CD4-positive, CD25-positive, alpha-beta regulatory T cell (primary cell): ENCODE results near the gene SRGAP1. TPM values are rescaled to one million over a fixed set of nuclear protein-coding genes. Genes with fewer than 3 reads are reported as not detected.

Experiments
- ATAC-seq, 2 donors: fragments of 150-1000 bp; cut with Tn5 transposase; one replicate each; pipeline ENCODE4 v1.10.0; 2021; ENCODE audit warnings: low read depth in 2 of 2, moderate number of reproducible peaks in 2 of 2, moderate library complexity in 1 of 2
- DNase-seq, 3 donors: peaks; one replicate each; pipeline versions ENCODE4 v3.0.0 to v3.0.0-alpha.2; 2012 to 2022; ENCODE audit warnings: mixed read lengths in 1 of 3
- H3K27ac ChIP-seq: one replicate; pipeline ENCODE4 v1.7.0; 2013; ENCODE audit warnings: mild to moderate bottlenecking, low read length; ENCODE audit not compliant: insufficient read depth, poor library complexity, severe bottlenecking
- H3K27me3 ChIP-seq: one replicate; pipeline ENCODE4 v1.7.0; 2013; ENCODE audit warnings: low read length; ENCODE audit not compliant: control insufficient read depth, insufficient read depth
- H3K36me3 ChIP-seq: one replicate; pipeline ENCODE4 v1.7.0; 2013; ENCODE audit warnings: mild to moderate bottlenecking, low read length, moderate library complexity; ENCODE audit not compliant: control insufficient read depth, insufficient read depth
- H3K4me1 ChIP-seq: 2 replicates; pipeline ENCODE4 v1.7.0; 2013; ENCODE audit warnings: mild to moderate bottlenecking, low read length; ENCODE audit not compliant: insufficient read depth, control insufficient read depth, poor library complexity, severe bottlenecking
- H3K4me3 ChIP-seq: one replicate; pipeline ENCODE4 v1.7.0; 2013; ENCODE audit warnings: low read depth, mild to moderate bottlenecking, low read length, moderate library complexity
- H3K9me3 ChIP-seq, 2 experiments: 1 replicate in 1 of 2; 2 replicates in 1 of 2; pipeline ENCODE4 v1.7.0; 2013; ENCODE audit warnings: low read length in 2 of 2, mild to moderate bottlenecking in 1 of 2, moderate library complexity in 1 of 2; ENCODE audit not compliant: control insufficient read depth in 2 of 2
- H3K27ac Mint-ChIP-seq, 3 donors: one replicate each; pipeline ENCODE4 v1.8.0; 2020 to 2022; ENCODE audit warnings: mild to moderate bottlenecking in 3 of 3, mixed read lengths in 3 of 3, moderate library complexity in 2 of 3
- H3K27me3 Mint-ChIP-seq: one replicate; pipeline ENCODE4 v1.8.0; 2022; ENCODE audit warnings: mild to moderate bottlenecking, mixed read lengths
- H3K36me3 Mint-ChIP-seq: one replicate; pipeline ENCODE4 v1.8.0; 2020; ENCODE audit warnings: mixed read lengths
- H3K4me1 Mint-ChIP-seq, 4 donors: one replicate each; pipeline ENCODE4 v1.8.0; 2020 to 2022; ENCODE audit warnings: mixed read lengths in 4 of 4, mild to moderate bottlenecking in 1 of 4
- H3K4me3 Mint-ChIP-seq, 4 donors: one replicate each; pipeline ENCODE4 v1.8.0; 2020 to 2022; ENCODE audit warnings: mild to moderate bottlenecking in 4 of 4, mixed read lengths in 4 of 4, moderate library complexity in 3 of 4
- H3K9me3 Mint-ChIP-seq, 7 donors: one replicate each; pipeline ENCODE4 v1.8.0; 2020 to 2022; ENCODE audit warnings: mixed read lengths in 7 of 7, mild to moderate bottlenecking in 3 of 7, moderate library complexity in 2 of 7
- polyA plus RNA-seq, 4 donors: library from polyadenylated mRNA; unstranded; fragments of 300-500 nt; fragmentation: Illumina TruSeq; gene quantifications; one replicate each; pipeline ENCODE4 v1.2.3, GENCODE V29; 2021
- total RNA-seq: library from RNA; stranded (reverse); gene quantifications from one replicate; pipeline ENCODE4 v1.2.3, GENCODE V29; 2022

Gene SRGAP1
- not detected for total RNA-seq
- under 1 TPM; 0.01 to 0.07 (median 0.02) TPM for polyA plus RNA-seq

GRCh38 chr12:63844391-63845341, at the start of gene SRGAP1:
TSS of gene SRGAP1 (plus strand) at chr12:63844700. CDS start at chr12:63844817, 117 bp downstream.
- Histone ChIP-seq H3K27ac (no peak within 1 kb of the TSS), H3K9me3 (no peaks in the 10 kb centered on the region), H3K4me1 (peaks cover 19% of the 10 kb centered on the region), H3K4me3 (peak within 1 kb of the TSS; percentile 28), H3K27me3 (peaks cover 17% of the 10 kb centered on the region), H3K36me3 (no peaks in the 10 kb centered on the region)
- ATAC-seq, result no peak
- Mint-ChIP-seq H3K9me3 (no peaks in the 10 kb centered on the region), H3K4me3 (peak within 1 kb of the TSS; percentile 88 to 93 (median 90)), H3K27ac (no peak within 1 kb of the TSS), H3K36me3 (no peaks in the 10 kb centered on the region), H3K4me1 (peaks cover 0 to 10% (median 3%) of the 10 kb centered on the region in 4 donors), H3K27me3 (peaks cover 57% of the 10 kb centered on the region)
- peak in 1 of 3 donors; percentile 5 for DNase-seq

- H3K9me3 ChIP-seq, result no peaks in the 10 kb centered on the region
- H3K27me3 Mint-ChIP-seq, result no peaks in the 10 kb centered on the region
- H3K4me1 Mint-ChIP-seq, result peaks cover 0 to 5% (median 1%) of the 10 kb centered on the region in 4 donors
- DNase-seq (no peak), ATAC-seq (no peak)
- H3K9me3 Mint-ChIP-seq, result no peaks in the 10 kb centered on the region
- H3K4me1 ChIP-seq, result no peaks in the 10 kb centered on the region
- H3K27ac Mint-ChIP-seq, result no peak overlapping the region
- H3K27me3 ChIP-seq, result no peaks in the 10 kb centered on the region
- no peak overlapping the region for H3K4me3 Mint-ChIP-seq
- H3K36me3 Mint-ChIP-seq, result peaks cover 24% of the 10 kb centered on the region
- no peak overlapping the region for H3K4me3 ChIP-seq
- no peak overlapping the region for H3K27ac ChIP-seq
- H3K36me3 ChIP-seq, result peaks cover 14% of the 10 kb centered on the region
Measured at GRCh38 chr12:63795032-63795687, 49.3 kb upstream of the SRGAP1 start.

- no peaks in the 10 kb centered on the region for H3K4me1 ChIP-seq
- H3K9me3 Mint-ChIP-seq, result no peaks in the 10 kb centered on the region
- no peak overlapping the region for H3K27ac ChIP-seq
- no peak overlapping the region for H3K4me3 Mint-ChIP-seq
- H3K36me3 Mint-ChIP-seq, result peaks cover 18% of the 10 kb centered on the region
- ATAC-seq (no peak), DNase-seq (no peak)
- H3K27me3 Mint-ChIP-seq, result no peaks in the 10 kb centered on the region
- H3K4me1 Mint-ChIP-seq, result peaks cover 0 to 5% (median 0%) of the 10 kb centered on the region in 4 donors
- H3K9me3 ChIP-seq, result no peaks in the 10 kb centered on the region
- no peak overlapping the region for H3K4me3 ChIP-seq
- H3K27ac Mint-ChIP-seq, result peak overlapping the region in 1 of 3 donors; percentile 12
- peaks cover 7% of the 10 kb centered on the region for H3K36me3 ChIP-seq
- no peaks in the 10 kb centered on the region for H3K27me3 ChIP-seq
Measured at GRCh38 chr12:63795944-63796343, 48.6 kb upstream of the SRGAP1 start.

GRCh38 chr12:63802012-63802608, 42.4 kb upstream of the SRGAP1 start:
- ATAC-seq (no peak), DNase-seq (peak in 2 of 3 donors; percentile 33 to 34)
- no peak overlapping the region for H3K4me3 ChIP-seq
- H3K27ac ChIP-seq, result no peak overlapping the region
- peaks cover 0 to 13% (median 5%) of the 10 kb centered on the region in 4 donors for H3K4me1 Mint-ChIP-seq
- peaks cover 8% of the 10 kb centered on the region for H3K36me3 Mint-ChIP-seq
- H3K9me3 ChIP-seq, result no peaks in the 10 kb centered on the region
- no peak overlapping the region for H3K27ac Mint-ChIP-seq
- peaks cover 3% of the 10 kb centered on the region for H3K36me3 ChIP-seq
- H3K27me3 Mint-ChIP-seq, result no peaks in the 10 kb centered on the region
- no peak overlapping the region for H3K4me3 Mint-ChIP-seq
- H3K27me3 ChIP-seq, result no peaks in the 10 kb centered on the region
- H3K9me3 Mint-ChIP-seq, result no peaks in the 10 kb centered on the region
- no peaks in the 10 kb centered on the region for H3K4me1 ChIP-seq

GRCh38 chr12:63804746-63805145, 39.8 kb upstream of the SRGAP1 start:
- Histone ChIP-seq H3K9me3 (no peaks in the 10 kb centered on the region), H3K4me1 (no peaks in the 10 kb centered on the region), H3K4me3 (no peak overlapping the region), H3K36me3 (peaks cover 10% of the 10 kb centered on the region), H3K27ac (no peak overlapping the region), H3K27me3 (no peaks in the 10 kb centered on the region)
- Mint-ChIP-seq H3K27me3 (no peaks in the 10 kb centered on the region), H3K9me3 (no peaks in the 10 kb centered on the region), H3K4me1 (peaks cover 0 to 8% (median 5%) of the 10 kb centered on the region in 4 donors), H3K27ac (peak overlapping the region in 1 of 3 donors; percentile 23), H3K36me3 (peaks cover 8% of the 10 kb centered on the region), H3K4me3 (no peak overlapping the region)
- DNase-seq (no peak), ATAC-seq (no peak)

- no peaks in the 10 kb centered on the region for H3K27me3 Mint-ChIP-seq
Measured at GRCh38 chr12:63805704-63806672, 38.5 kb upstream of the SRGAP1 start.

GRCh38 chr12:63808631-63809030, 35.9 kb upstream of the SRGAP1 start:
- Histone ChIP-seq H3K4me3 (no peak overlapping the region), H3K4me1 (no peaks in the 10 kb centered on the region), H3K9me3 (no peaks in the 10 kb centered on the region), H3K27ac (no peak overlapping the region), H3K27me3 (no peaks in the 10 kb centered on the region), H3K36me3 (peaks cover 10% of the 10 kb centered on the region)
- H3K27me3 Mint-ChIP-seq, result no peaks in the 10 kb centered on the region
- H3K27ac Mint-ChIP-seq, result no peak overlapping the region
- no peak overlapping the region for H3K4me3 Mint-ChIP-seq
- ATAC-seq (no peak), DNase-seq (no peak)
- peaks cover 0 to 5% (median 0%) of the 10 kb centered on the region in 4 donors for H3K4me1 Mint-ChIP-seq
- no peaks in the 10 kb centered on the region for H3K9me3 Mint-ChIP-seq
- H3K36me3 Mint-ChIP-seq, result peaks cover 8% of the 10 kb centered on the region

More at GRCh38 chr12:63805704-63806672, 38.5 kb upstream of the SRGAP1 start:
- H3K27me3 ChIP-seq, result no peaks in the 10 kb centered on the region
- ATAC-seq (no peak), DNase-seq (no peak)
- H3K36me3 Mint-ChIP-seq, result peaks cover 8% of the 10 kb centered on the region
- H3K4me3 Mint-ChIP-seq, result no peak overlapping the region
- H3K9me3 Mint-ChIP-seq, result no peaks in the 10 kb centered on the region
- H3K4me1 ChIP-seq, result no peaks in the 10 kb centered on the region
- H3K27ac Mint-ChIP-seq, result no peak overlapping the region
- H3K36me3 ChIP-seq, result peaks cover 10% of the 10 kb centered on the region
- H3K27ac ChIP-seq, result no peak overlapping the region
- H3K4me1 Mint-ChIP-seq, result peaks cover 0 to 8% (median 5%) of the 10 kb centered on the region in 4 donors
- H3K4me3 ChIP-seq, result no peak overlapping the region
- no peaks in the 10 kb centered on the region for H3K9me3 ChIP-seq
